Right lobe of liver (tissue), 6 donors: ENCODE data around the gene ATP1B1. TPM values are rescaled to one million over a fixed set of nuclear protein-coding genes. Genes with fewer than 3 reads are reported as not detected.
A peak's percentile ranks its signal among the peaks of the same experiment; 100 is the strongest.

Experiments
- ATAC-seq, 4 donors: fragments of 200-7000 bp; cut with Tn5 transposase; one replicate each; pipeline ENCODE4 v1.9.1; 2020; ENCODE audit warnings: mild to moderate bottlenecking in 4 of 4, moderate library complexity in 4 of 4
- DNase-seq, 3 donors: peaks; one replicate each; pipeline ENCODE4 v3.0.0-alpha.2; 2020
- H3K27ac ChIP-seq, 3 donors: fragments of 200-600 bp; one replicate each; pipeline ENCODE4 v1.8.0; 2022
- H3K27me3 ChIP-seq, 2 donors: fragments of 200-600 bp; one replicate each; pipeline ENCODE4 v1.8.0; 2022
- H3K36me3 ChIP-seq, 4 donors: fragments of 200-600 bp; sonication (generic) in 1 of 4; one replicate each; pipeline versions ENCODE4 v1.5.1 to v1.8.0; 2017 to 2022; ENCODE audit warnings: control low read depth in 1 of 4
- H3K4me1 ChIP-seq, 4 donors: fragments of 200-600 bp; sonication (generic) in 1 of 4; one replicate each; pipeline versions ENCODE4 v1.5.1 to v1.8.0; 2017 to 2022; ENCODE audit warnings: control low read depth in 1 of 4
- H3K4me3 ChIP-seq, 3 donors: fragments of 200-600 bp; one replicate each; pipeline ENCODE4 v1.8.0; 2022
- H3K9me3 ChIP-seq, 4 donors: fragments of 200-600 bp; sonication (generic) in 1 of 4; one replicate each; pipeline versions ENCODE4 v1.5.1 to v1.8.0; 2017 to 2022; ENCODE audit warnings: control low read depth in 1 of 4
- POLR2A ChIP-seq: fragments of 450-650 bp; IDR thresholded peaks from one replicate; pipeline ENCODE4 v1.6.1; 2017; ENCODE audit warnings: antibody characterized with exemption, mild to moderate bottlenecking
- WGBS: methylation state at CpG from one replicate; pipeline ENCODE4 v1.1.6; 2018; ENCODE audit warnings: low coverage, low lambda C conversion rate; ENCODE audit not compliant: insufficient coverage; ENCODE audit errors: missing lambda C conversion rate; 5-methylcytosine and 5-hydroxymethylcytosine counted together
- intact Hi-C, 2 donors: fragments of 100-400 bp; cut with DNase I; formaldehyde crosslinking; loops; one replicate each; pipeline versions ENCODE4 v1.11.2 to v1.14.1; 2022
- long read RNA-seq: library from polyadenylated mRNA; unstranded; transcript quantifications from one replicate; pipeline ENCODE4 v2.0.0, GENCODE V29; 2019
- total RNA-seq, 6 experiments: library from RNA; depleted of rRNA in 2 of 6; stranded (reverse); fragments of >200 nt in 2 of 6; fragmentation: NEBNext Ultra II Directional in 3 of 6; extraction: Animal tissue kit (Norgen Biotek cat#: 25700) in 3 of 6; gene quantifications; one replicate each; pipeline versions ENCODE4 v1.1.0 to v1.2.4, GENCODE V29; 2016 to 2023
- TF ChIP-seq, protein P1 (sequence below), 4 donors: fragments of 200-600 bp in 3 of 4; fragments of 450-650 bp in 1 of 4; IDR thresholded peaks; one replicate each; pipeline versions ENCODE4 v1.5.1 to v1.8.0; 2016 to 2022; ENCODE audit warnings: antibody characterized with exemption in 4 of 4, mild to moderate bottlenecking in 2 of 4
- donor health status: DM: no; HTN: yes; CAD: no.
- donor health status: DM: no; HTN: no; CAD: no.
- donor health status: DM: no; HTN: no; CAD: no.
- donor health status: DM: no; HTN: yes; CAD: no.
- donor health status: DM: no; HTN: yes; CAD: no.

ATP1B1 gene
- 10 to 100 TPM; 69.6 to 99.5 (median 78.5) TPM for total RNA-seq
- long read RNA-seq, transcript ATP1B1-201 (6 exons, 1,883 nt) = major isoform, 9 of 14 reads
- long read RNA-seq, partial matches to known transcripts = 5 of 14 reads
- long read RNA-seq, other reads (novel, unspliced or antisense) = 0 of 14 reads

DNA sequence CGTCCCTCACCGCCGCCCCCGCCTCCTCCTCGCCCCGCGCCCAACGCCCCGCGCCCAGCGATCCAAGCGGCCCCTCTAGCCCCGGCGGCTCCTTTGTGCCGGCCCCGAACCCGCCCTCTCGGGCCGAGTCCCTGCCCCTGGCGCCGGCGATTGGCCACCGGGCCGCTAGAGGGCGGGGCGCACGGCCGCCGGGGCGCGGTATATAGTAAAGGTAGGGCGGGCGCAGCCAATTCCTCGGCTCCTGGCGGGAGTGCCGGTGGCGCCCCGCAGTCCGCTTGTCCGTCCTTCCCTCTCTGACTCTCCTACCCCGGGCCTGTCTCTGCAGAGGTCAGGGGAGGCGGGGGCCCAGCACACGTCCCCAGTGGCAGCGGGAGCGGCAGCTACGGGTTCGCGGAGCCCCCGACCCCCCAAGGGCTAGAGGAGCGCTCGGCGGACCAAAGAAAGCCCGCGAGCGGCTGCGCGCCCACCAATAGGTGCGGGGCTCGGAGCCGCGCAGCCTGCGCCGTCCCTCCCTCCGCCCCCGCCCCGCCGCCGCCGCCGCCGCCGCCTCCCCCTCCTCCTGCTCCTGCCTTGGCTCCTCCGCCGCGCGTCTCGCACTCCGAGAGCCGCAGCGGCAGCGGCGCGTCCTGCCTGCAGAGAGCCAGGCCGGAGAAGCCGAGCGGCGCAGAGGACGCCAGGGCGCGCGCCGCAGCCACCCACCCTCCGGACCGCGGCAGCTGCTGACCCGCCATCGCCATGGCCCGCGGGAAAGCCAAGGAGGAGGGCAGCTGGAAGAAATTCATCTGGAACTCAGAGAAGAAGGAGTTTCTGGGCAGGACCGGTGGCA is at the start of gene ATP1B1:
Gene ATP1B1 (plus strand): TSS at position 596 of the 826 bp plus-strand sequence. CDS start 140 bp downstream, at position 736.
- Histone ChIP-seq H3K27me3 (no peaks in the 10 kb centered on the region), H3K4me1 (peaks cover 0 to 20% (median 9%) of the 10 kb centered on the region in 4 donors), H3K4me3 (peak within 1 kb of the TSS; percentile 60 to 86 (median 86)), H3K9me3 (no peaks in the 10 kb centered on the region), H3K36me3 (peaks cover 0 to 2% (median under 1%) of the 10 kb centered on the region in 4 donors), H3K27ac (peak within 1 kb of the TSS; percentile 83 to 99 (median 97))
- ATAC-seq (peak; percentile 71 to 87 (median 76)), DNase-seq (peak; percentile 93 to 95 (median 94))
- TF ChIP-seq POLR2A = peak; percentile 99
- TF ChIP-seq, protein P1, sequence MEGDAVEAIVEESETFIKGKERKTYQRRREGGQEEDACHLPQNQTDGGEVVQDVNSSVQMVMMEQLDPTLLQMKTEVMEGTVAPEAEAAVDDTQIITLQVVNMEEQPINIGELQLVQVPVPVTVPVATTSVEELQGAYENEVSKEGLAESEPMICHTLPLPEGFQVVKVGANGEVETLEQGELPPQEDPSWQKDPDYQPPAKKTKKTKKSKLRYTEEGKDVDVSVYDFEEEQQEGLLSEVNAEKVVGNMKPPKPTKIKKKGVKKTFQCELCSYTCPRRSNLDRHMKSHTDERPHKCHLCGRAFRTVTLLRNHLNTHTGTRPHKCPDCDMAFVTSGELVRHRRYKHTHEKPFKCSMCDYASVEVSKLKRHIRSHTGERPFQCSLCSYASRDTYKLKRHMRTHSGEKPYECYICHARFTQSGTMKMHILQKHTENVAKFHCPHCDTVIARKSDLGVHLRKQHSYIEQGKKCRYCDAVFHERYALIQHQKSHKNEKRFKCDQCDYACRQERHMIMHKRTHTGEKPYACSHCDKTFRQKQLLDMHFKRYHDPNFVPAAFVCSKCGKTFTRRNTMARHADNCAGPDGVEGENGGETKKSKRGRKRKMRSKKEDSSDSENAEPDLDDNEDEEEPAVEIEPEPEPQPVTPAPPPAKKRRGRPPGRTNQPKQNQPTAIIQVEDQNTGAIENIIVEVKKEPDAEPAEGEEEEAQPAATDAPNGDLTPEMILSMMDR (IDR thresholded peaks at IDR 0.05) = peak; percentile 49 to 68 (median 58)
- 0% methylated on average over 9 of the region's 100 CpGs for WGBS
- intact Hi-C loops = no loop called here

DNA sequence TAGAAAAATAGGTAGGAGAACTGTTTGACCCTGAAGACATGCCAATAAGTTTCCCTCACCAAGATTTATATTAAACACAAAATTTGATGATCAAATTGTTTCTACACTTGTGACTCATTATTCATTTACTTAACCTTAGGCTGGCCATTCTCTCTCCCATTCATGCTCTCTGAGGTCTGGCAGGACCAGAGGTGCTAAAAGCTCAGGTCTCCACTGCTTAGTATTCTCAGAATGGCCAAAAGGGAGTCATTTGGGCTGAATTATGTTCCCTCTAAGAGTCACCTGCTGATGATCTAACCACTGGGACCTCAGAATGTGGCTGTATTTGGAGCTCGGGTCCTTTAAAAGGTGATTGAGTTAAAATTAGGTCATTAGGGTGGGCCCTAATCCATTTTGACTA is 47.1 kb upstream of the ATP1B1 start:
- no peaks in the 10 kb centered on the region for H3K27me3 ChIP-seq
- ATAC-seq (peak in 1 of 4 donors; percentile 32), DNase-seq (no peak)
- H3K4me1 ChIP-seq = no peaks in the 10 kb centered on the region
- no peak overlapping the region for H3K4me3 ChIP-seq
- H3K27ac ChIP-seq = no peak overlapping the region
- intact Hi-C loops = no loop called here
- TF ChIP-seq POLR2A = no peak
- TF ChIP-seq, protein P1 (IDR thresholded peaks at IDR 0.05) = no peak
- H3K36me3 ChIP-seq = no peaks in the 10 kb centered on the region
- 75% methylated on average over 1 of the region's 1 CpG for WGBS
- H3K9me3 ChIP-seq = peaks cover 0 to 5% (median 0%) of the 10 kb centered on the region in 4 donors

DNA sequence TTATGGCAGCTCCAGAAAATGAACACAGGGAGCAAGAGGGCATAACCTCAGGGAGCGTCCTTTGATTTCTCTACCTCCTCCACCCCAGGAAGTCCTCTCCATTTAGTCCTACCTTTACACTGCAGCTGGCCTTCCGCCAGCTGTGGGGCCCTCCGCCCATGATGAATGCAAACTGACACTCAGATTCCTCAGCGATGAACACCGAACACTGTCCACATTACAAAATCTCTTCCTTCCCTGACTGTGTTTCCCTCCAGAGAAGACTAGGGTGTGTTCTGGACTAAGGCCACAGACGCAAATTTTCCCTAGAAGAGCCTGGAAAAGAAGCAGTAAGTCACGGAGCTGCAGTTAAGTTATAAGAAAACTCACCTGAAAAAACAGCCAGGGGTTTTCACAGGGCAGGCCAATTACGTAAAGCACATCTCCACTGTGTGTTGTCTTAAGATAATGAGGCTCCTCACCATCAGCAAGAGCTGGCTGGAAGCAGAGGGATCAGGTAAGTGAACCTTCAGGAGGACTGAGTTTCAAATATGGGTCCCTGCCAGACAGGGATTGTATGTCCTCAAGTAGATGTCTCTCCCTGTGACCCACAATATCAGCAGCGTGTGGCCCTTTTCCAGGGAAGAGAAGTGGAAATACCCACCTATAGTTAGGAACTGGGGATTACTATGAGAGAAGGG is 46.3 kb upstream of the ATP1B1 start:
- H3K27ac ChIP-seq = no peak overlapping the region
- intact Hi-C loops = no loop called here
- H3K9me3 ChIP-seq = peaks cover 0 to 5% (median 0%) of the 10 kb centered on the region in 4 donors
- no peak overlapping the region for H3K4me3 ChIP-seq
- no peaks in the 10 kb centered on the region for H3K36me3 ChIP-seq
- no peaks in the 10 kb centered on the region for H3K4me1 ChIP-seq
- DNase-seq (no peak), ATAC-seq (peak in 2 of 4 donors; percentile 39 to 44)
- TF ChIP-seq, protein P1 (IDR thresholded peaks at IDR 0.05) = no peak
- TF ChIP-seq POLR2A = no peak
- WGBS = 77% methylated on average over 9 of the region's 9 CpGs
- no peaks in the 10 kb centered on the region for H3K27me3 ChIP-seq

DNA sequence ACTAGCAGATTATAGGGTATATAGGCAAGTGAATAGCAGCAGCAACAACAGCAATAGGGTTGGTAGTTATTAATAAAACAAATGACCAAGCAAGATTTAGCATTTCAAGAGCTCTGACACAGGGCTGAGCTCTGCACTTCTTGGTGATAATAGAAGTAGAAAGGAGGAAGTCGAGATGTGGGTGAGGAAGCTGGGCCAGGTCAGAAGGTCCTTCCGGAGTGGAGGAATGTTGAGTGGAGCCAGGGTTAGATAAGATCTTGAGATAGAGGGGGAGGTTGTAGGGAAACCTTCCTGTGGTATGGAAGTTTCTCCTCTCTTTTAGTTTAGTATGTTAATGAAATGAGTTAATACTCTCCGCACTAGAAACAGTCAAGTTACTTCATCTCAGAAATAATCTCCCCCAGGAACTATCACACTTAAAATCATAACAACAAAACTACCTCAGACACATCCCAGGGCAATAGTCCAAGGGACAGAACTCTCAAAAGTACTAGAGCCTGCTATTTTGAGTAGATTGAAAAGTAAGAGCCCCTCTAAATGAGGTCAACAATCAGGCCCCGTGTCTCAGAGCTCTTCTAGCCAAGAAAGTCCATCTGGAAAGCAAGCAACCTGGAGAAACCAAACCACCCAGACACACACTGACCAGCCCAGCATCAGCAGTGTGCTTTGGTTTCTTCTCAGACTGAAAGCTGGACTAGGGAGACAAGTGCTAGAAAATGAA is 45.4 kb upstream of the ATP1B1 start:
- TF ChIP-seq, protein P1 (IDR thresholded peaks at IDR 0.05) = no peak
- TF ChIP-seq POLR2A = no peak
- ATAC-seq = peak; percentile 58 to 72 (median 64)
- Histone ChIP-seq H3K27me3 (no peaks in the 10 kb centered on the region), H3K36me3 (no peaks in the 10 kb centered on the region), H3K27ac (no peak overlapping the region), H3K4me3 (no peak overlapping the region), H3K4me1 (no peaks in the 10 kb centered on the region), H3K9me3 (peaks cover 0 to 5% (median 0%) of the 10 kb centered on the region in 4 donors)
- DNase-seq = no peak
- intact Hi-C loops = no loop called here
- WGBS = 30% methylated on average over 3 of the region's 4 CpGs
